RCC 7860 (cell line): ENCODE data around the gene RTP5.
"Not testable (repeated sequence)": the region's sequence is repeated elsewhere in the genome, so short reads cannot be mapped to it uniquely, and the experiment has no call there.

Source experiments
- DNase-seq: peaks from one replicate; pipeline ENCODE4 v3.0.0-alpha.2; 2015; ENCODE audit warnings: low spot score
- FAIRE-seq: peaks from 2 replicates; lab custom pipeline; 2012; peaks lifted over from hg19 to GRCh38; lab: Jason Lieb, UNC

Gene RTP5

GRCh38 chr2:241869087-241869961 lies at the start of gene RTP5:
Gene RTP5, plus strand, starts transcription at chr2:241869729. Its CDS starts 28 bp downstream, at chr2:241869757.
- DNase-seq (no peak), FAIRE-seq (no peak)

- not testable (repeated sequence) for DNase-seq, FAIRE-seq
These were observed 49.4 kb upstream of the RTP5 start for GRCh38 chr2:241819947-241820624.

- FAIRE-seq = no peak
- DNase-seq = no peak
These were observed 48.7 kb upstream of the RTP5 start for GRCh38 chr2:241820625-241821384.

- DNase-seq (no peak), FAIRE-seq (no peak)
These were observed 47.9 kb upstream of the RTP5 start for GRCh38 chr2:241821460-241822263.

- no peak for DNase-seq
- no peak for FAIRE-seq
These were observed 47.3 kb upstream of the RTP5 start for GRCh38 chr2:241822264-241822623.

- not testable (repeated sequence) for FAIRE-seq, DNase-seq
These were observed 45.7 kb upstream of the RTP5 start for GRCh38 chr2:241823531-241824437.

GRCh38 chr2:241827394-241827793 lies 42.1 kb upstream of the RTP5 start:
- DNase-seq (no peak), FAIRE-seq (no peak)

- FAIRE-seq (no peak), DNase-seq (no peak)
These were observed 36.3 kb upstream of the RTP5 start for GRCh38 chr2:241833101-241833663.

- not testable (repeated sequence) for FAIRE-seq, DNase-seq
These were observed 35.6 kb upstream of the RTP5 start for GRCh38 chr2:241833756-241834526.

- DNase-seq = no peak
- no peak for FAIRE-seq
These were observed 34.9 kb upstream of the RTP5 start for GRCh38 chr2:241834527-241835210.

- FAIRE-seq = no peak
These were observed 33.9 kb upstream of the RTP5 start for GRCh38 chr2:241835611-241836010.

GRCh38 chr2:241836292-241836691 lies 33.2 kb upstream of the RTP5 start:
- FAIRE-seq (no peak), DNase-seq (no peak)

More at GRCh38 chr2:241835611-241836010, 33.9 kb upstream of the RTP5 start:
- DNase-seq = no peak

GRCh38 chr2:241837197-241837965 lies 32.1 kb upstream of the RTP5 start:
- no peak for DNase-seq
- FAIRE-seq = no peak

- DNase-seq = no peak
These were observed 28.1 kb upstream of the RTP5 start for GRCh38 chr2:241841181-241842066.

GRCh38 chr2:241842067-241842415 lies 27.5 kb upstream of the RTP5 start:
- DNase-seq = no peak
- FAIRE-seq = no peak

More at GRCh38 chr2:241841181-241842066, 28.1 kb upstream of the RTP5 start:
- no peak for FAIRE-seq

GRCh38 chr2:241842620-241843211 lies 26.8 kb upstream of the RTP5 start:
- FAIRE-seq (no peak), DNase-seq (no peak)
